Liver (tissue), 10 donors: Measurements from ENCODE around the gene FAM219A. TPM values are rescaled to one million over a fixed set of nuclear protein-coding genes. Genes with fewer than 3 reads are reported as not detected.

Experiments used
- DNase-seq: peaks from one replicate; pipeline ENCODE4 v3.0.0-alpha.2; 2017; ENCODE audit warnings: low spot score
- H3K27ac ChIP-seq, 2 donors: one replicate each; pipeline ENCODE4 v1.7.0; 2013; ENCODE audit warnings: inconsistent platforms in 2 of 2, low read length in 2 of 2, control low read depth in 1 of 2, low read depth in 1 of 2, mild to moderate bottlenecking in 1 of 2
- H3K27me3 ChIP-seq, 4 donors: one replicate each; pipeline versions ENCODE4 v1.6.1 to v1.7.0; 2013; ENCODE audit warnings: low read length in 3 of 4, inconsistent platforms in 1 of 4, mild to moderate bottlenecking in 1 of 4, moderate library complexity in 1 of 4; ENCODE audit not compliant: control insufficient read depth in 4 of 4, insufficient read depth in 4 of 4
- H3K36me3 ChIP-seq, 4 donors: one replicate each; pipeline versions ENCODE4 v1.6.1 to v1.7.0; 2013; ENCODE audit warnings: low read length in 3 of 4, mild to moderate bottlenecking in 3 of 4, low read depth in 1 of 4, moderate library complexity in 1 of 4; ENCODE audit not compliant: control insufficient read depth in 4 of 4, insufficient read depth in 3 of 4
- H3K4me1 ChIP-seq, 4 donors: one replicate each; pipeline versions ENCODE4 v1.6.1 to v1.7.0; 2013; ENCODE audit warnings: low read length in 3 of 4, mild to moderate bottlenecking in 3 of 4, moderate library complexity in 1 of 4; ENCODE audit not compliant: control insufficient read depth in 4 of 4, insufficient read depth in 4 of 4
- H3K4me3 ChIP-seq, 3 donors: one replicate each; pipeline versions ENCODE4 v1.6.1 to v1.7.0; 2013; ENCODE audit warnings: low read length in 3 of 3, control low read depth in 1 of 3, low read depth in 1 of 3, mild to moderate bottlenecking in 1 of 3
- H3K9ac ChIP-seq, 2 donors: one replicate each; pipeline ENCODE4 v1.7.0; 2013; ENCODE audit warnings: low read length in 2 of 2, mild to moderate bottlenecking in 2 of 2, moderate library complexity in 2 of 2, control low read depth in 1 of 2, low read depth in 1 of 2
- H3K9me3 ChIP-seq, 4 donors: one replicate each; pipeline versions ENCODE4 v1.6.1 to v1.7.0; 2013; ENCODE audit warnings: low read length in 3 of 4; ENCODE audit not compliant: control insufficient read depth in 4 of 4
- HNF4A ChIP-seq, 2 donors: conservative IDR thresholded peaks; 2 replicates each; pipeline ENCODE4 v1.6.1; 2016; ENCODE audit warnings: antibody characterized with exemption in 2 of 2, mild to moderate bottlenecking in 2 of 2
- WGBS: extraction: QIAGEN DNeasy Blood & Tissue Kit; methylation state at CpG from one replicate; pipeline ENCODE4 v1.1.7; 2013; 5-methylcytosine and 5-hydroxymethylcytosine counted together
- polyA plus RNA-seq, 2 donors: library from polyadenylated mRNA; stranded (reverse) in 1 of 2; unstranded in 1 of 2; fragments of 200-250 nt in 1 of 2; fragments of >200 nt in 1 of 2; fragmentation: Nextera tagmentation in 1 of 2; extraction: Ambion mirVana in 1 of 2; gene quantifications; one replicate each; pipeline versions ENCODE4 v1.2.1 to v1.2.3, GENCODE V29; 2013 to 2015
- small RNA-seq: library from RNA; depleted of rRNA; stranded (forward); fragments of <200 nt; gene quantifications from one replicate; pipeline ENCODE3, GENCODE V24; 2014
- total RNA-seq, 2 donors: library from RNA; depleted of rRNA; stranded (reverse); fragments of >200 nt; gene quantifications; one replicate each; pipeline ENCODE4 v1.2.3, GENCODE V29; 2014
- donor health status: healthy.
- donor health status: healthy.
- donor health status: healthy.
- donor health status: healthy.
- donor health status: healthy.

Gene FAM219A
- total and polyA plus RNA-seq, 4 donors, result 1.6 to 3.6 (median 2.4) TPM

DNA sequence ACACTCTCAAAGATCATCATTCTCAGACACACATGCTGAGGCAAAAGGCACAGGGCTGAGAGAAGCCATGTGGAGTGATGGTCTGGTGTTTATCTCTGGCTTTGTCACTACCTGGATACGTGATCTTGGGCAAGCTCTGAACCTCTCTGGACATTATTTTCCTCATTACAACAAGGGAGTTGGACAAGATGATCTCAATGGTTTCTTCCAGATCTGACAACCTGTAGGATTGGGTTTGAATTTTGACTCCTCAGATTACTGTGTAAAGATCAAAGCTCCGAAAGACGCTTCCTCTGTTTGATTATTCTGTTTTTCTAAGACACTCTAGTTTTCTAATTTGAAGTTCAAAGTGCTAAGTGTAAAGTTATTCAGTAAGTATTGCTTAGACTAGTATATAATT is 109.0 kb downstream of the FAM219A start:
- DNase-seq, result no peak
- TF ChIP-seq HNF4A (conservative IDR thresholded peaks at IDR 0.05), result no peak
- Histone ChIP-seq H3K9ac (no peak overlapping the region), H3K4me1 (peaks cover 15 to 49% (median 44%) of the 10 kb centered on the region in 4 donors), H3K27ac (no peak overlapping the region), H3K9me3 (no peaks in the 10 kb centered on the region), H3K4me3 (no peak overlapping the region), H3K27me3 (no peaks in the 10 kb centered on the region), H3K36me3 (no peaks in the 10 kb centered on the region)
- WGBS, result 65% methylated on average over 3 of the region's 3 CpGs

Small RNA genes lying within 50 kb of the gene (small RNA-seq; reads per million reads assigned to genes)
- not detected for gene RF00019
- not detected for gene RN7SKP24

Other genes starting within 250 kb of the FAM219A start
- gene KIF24, start 129.3 kb downstream of the FAM219A start, total RNA-seq, result 1 to 10 TPM in 1 of 2 donors, under 1 TPM in 1; 0.17 to 4.1 TPM
- under 1 TPM; 0.13 to 0.24 TPM for gene KIF24, start 129.3 kb downstream of the FAM219A start, polyA plus RNA-seq
- gene NUDT2, start 129.0 kb downstream of the FAM219A start, total RNA-seq, result 10 to 100 TPM in 1 of 2 donors, 1 to 10 TPM in 1; 9.2 to 10.6 TPM
- 10 to 100 TPM; 20.7 to 23.5 TPM for gene NUDT2, start 129.0 kb downstream of the FAM219A start, polyA plus RNA-seq
- 10 to 100 TPM; 19.0 to 26.6 TPM for gene MYORG, start 81.7 kb downstream of the FAM219A start, total RNA-seq
- 10 to 100 TPM; 11.4 to 19.5 TPM for gene MYORG, start 81.7 kb downstream of the FAM219A start, polyA plus RNA-seq
- gene DNAI1, start 235 bp upstream of the FAM219A start, total RNA-seq, result not detected
- not detected for gene DNAI1, start 235 bp upstream of the FAM219A start, polyA plus RNA-seq
- 1 to 10 TPM in 1 of 2 donors, under 1 TPM in 1; 0.67 to 9.6 TPM for gene ENHO, start 64.4 kb upstream of the FAM219A start, total RNA-seq
- 1 to 10 TPM; 1.6 to 2.2 TPM for gene ENHO, start 64.4 kb upstream of the FAM219A start, polyA plus RNA-seq
- 1 to 10 TPM in 1 of 2 donors, under 1 TPM in 1; 0.75 to 3.3 TPM for gene CNTFR, start 131.2 kb upstream of the FAM219A start, total RNA-seq
- 1 to 10 TPM; 1.9 to 2.1 TPM for gene CNTFR, start 131.2 kb upstream of the FAM219A start, polyA plus RNA-seq
- 10 to 100 TPM; 18.6 to 23.3 TPM for gene RPP25L, start 153.5 kb upstream of the FAM219A start, total RNA-seq
- 10 to 100 TPM; 25.0 to 33.4 TPM for gene RPP25L, start 153.5 kb upstream of the FAM219A start, polyA plus RNA-seq
- gene DCTN3, start 161.9 kb upstream of the FAM219A start, total RNA-seq, result 10 to 100 TPM; 24.9 to 51.9 TPM
- 10 to 100 TPM; 44.6 to 48.7 TPM for gene DCTN3, start 161.9 kb upstream of the FAM219A start, polyA plus RNA-seq
- 1 to 10 TPM; 2.2 to 2.6 TPM for gene ARID3C, start 170.5 kb upstream of the FAM219A start, total RNA-seq
- gene ARID3C, start 170.5 kb upstream of the FAM219A start, polyA plus RNA-seq, result 1 to 10 TPM in 1 of 2 donors, under 1 TPM in 1; 0.58 to 1.1 TPM
- 100 to 1,000 TPM; 116 to 161 TPM for gene SIGMAR1, start 179.2 kb upstream of the FAM219A start, total RNA-seq
- 100 to 1,000 TPM; 196 to 210 TPM for gene SIGMAR1, start 179.2 kb upstream of the FAM219A start, polyA plus RNA-seq
- 100 to 1,000 TPM in 1 of 2 donors, 10 to 100 TPM in 1; 58.6 to 161 TPM for gene GALT, start 188.1 kb upstream of the FAM219A start, total RNA-seq
- gene GALT, start 188.1 kb upstream of the FAM219A start, polyA plus RNA-seq, result 100 to 1,000 TPM in 1 of 2 donors, 10 to 100 TPM in 1; 69.3 to 196 TPM
- gene IL11RA, start 193.6 kb upstream of the FAM219A start, total RNA-seq, result 10 to 100 TPM; 14.8 to 35.3 TPM
- gene IL11RA, start 193.6 kb upstream of the FAM219A start, polyA plus RNA-seq, result 10 to 100 TPM in 1 of 2 donors, 1 to 10 TPM in 1; 10.0 to 14.7 TPM
- not detected for gene CCL27, start 204.1 kb upstream of the FAM219A start, total RNA-seq
- gene CCL27, start 204.1 kb upstream of the FAM219A start, polyA plus RNA-seq, result not detected
- under 1 TPM in 1 of 2 donors, not detected in 1; 0.33 TPM for gene CCL19, start 232.7 kb upstream of the FAM219A start, total RNA-seq
- 1 to 10 TPM in 1 of 2 donors, under 1 TPM in 1; 0.65 to 2.9 TPM for gene CCL19, start 232.7 kb upstream of the FAM219A start, polyA plus RNA-seq